GM19099 (cell line): Measurements from ENCODE around the gene APOLD1.
A peak's percentile ranks its signal among the peaks of the same experiment; 100 is the strongest.

Experiments used
- POLR2A ChIP-seq: IDR thresholded peaks from 3 replicates; pipeline ENCODE4 v1.6.1; 2011; ENCODE audit warnings: low read depth; ENCODE audit not compliant: insufficient read length; ENCODE audit errors: extremely low read depth

Gene APOLD1

DNA sequence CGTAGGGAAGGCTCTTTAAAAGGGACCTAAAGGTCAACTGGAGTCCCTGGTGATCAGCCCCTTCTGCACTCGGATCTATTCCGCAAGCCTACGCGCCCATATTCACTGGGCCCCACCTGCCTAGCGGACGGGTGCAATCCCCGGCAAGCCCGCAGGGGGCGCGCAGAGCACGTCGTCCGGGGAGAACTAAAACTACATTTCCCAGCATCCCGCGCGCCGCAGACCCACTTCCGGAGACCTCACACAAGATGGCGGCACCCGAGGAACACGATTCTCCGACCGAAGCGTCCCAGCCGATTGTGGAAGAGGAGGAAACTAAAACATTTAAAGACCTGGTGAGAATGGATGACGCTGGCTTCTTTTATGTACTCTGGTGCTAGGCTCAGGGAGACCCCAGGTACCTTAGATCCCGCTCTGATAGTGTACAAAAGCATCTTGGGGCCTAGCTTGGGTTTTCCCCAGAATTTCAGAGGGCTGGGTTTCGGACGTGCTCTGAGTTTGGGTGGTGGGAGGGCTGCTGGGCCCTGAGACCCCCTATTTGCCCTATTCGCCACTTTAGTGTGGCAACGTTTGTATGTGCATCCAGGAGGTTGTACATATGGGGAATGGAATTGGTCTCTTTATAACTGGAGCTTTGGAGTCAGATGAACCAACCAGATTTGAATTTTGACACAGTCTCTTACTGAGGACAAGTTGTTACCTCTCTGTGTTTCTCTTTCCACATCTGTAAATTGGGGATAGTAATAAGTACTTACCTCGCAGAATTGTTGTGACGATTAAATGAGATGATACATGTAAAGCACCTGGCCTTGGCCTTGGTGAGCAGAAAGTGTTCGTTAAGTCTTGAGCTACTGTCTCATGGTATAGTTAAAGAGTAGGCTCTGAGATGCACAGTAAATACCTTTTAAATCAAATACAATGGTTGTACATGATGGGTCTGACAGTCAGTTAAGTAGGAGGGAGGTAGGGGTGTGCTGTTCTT lies 28.0 kb downstream of the APOLD1 start, which contains the start of gene DDX47:
Gene DDX47, plus strand, starts transcription at position 227 of the 982 bp plus-strand sequence. Its CDS starts 22 bp downstream, at position 249.
- TF ChIP-seq POLR2A, result peak; percentile 68

DNA sequence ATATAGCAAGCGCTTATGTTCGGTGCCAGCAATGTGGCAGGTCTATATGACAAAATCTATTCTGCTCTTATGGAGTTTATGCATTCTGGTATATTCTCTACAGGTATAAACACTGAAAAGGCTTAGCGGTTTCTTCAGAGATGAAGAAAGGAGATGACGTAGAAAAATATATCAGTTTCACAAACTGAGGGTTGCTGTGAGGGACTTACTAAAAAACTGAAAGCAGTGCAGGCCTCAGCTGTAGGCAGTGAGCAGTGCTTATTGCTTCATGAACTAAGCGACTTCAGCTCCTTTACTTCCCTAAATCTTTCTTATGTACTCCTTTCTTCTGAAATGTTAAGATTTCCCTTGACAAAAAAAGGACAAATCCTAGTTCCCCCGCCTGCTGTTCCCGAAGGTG lies 32.2 kb downstream of the APOLD1 start:
- no peak for TF ChIP-seq POLR2A

DNA sequence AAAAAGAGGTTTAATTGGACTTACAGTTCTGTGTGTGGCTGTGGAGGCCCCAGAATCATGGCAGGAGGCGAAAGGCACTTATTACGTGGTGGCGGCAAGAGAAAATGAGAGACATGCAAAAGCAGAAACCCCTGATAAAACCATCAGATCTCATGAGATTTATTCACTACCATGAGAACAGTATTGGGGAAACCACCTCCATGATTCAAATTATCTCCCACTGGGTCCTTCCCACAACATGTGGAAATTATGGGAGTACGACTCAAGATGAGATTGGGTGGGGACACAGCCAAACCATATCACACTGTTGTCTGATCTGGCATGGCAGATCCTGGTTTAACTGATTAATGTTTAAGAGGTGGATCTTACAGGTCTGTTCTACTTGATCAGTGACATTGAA lies 33.2 kb downstream of the APOLD1 start:
- TF ChIP-seq POLR2A, result no peak

DNA sequence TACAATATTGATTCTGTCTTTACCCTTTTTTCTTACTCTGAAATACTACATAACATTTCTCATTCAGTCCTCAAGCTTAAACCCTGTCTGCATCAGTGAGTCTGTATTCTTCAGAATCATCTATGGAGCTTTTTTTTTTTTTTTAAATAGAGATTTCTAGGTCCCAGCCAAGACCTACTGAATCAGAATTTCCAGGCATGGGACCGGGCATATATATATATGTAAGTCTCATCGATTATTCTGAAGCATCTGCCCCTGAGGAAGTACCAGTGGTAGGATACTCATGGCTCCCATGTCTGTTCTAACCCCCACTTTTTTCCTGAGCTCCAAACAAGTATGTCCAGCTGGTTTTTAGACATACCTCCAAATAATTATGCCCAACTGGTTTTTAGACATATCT lies 33.8 kb downstream of the APOLD1 start:
- no peak for TF ChIP-seq POLR2A

DNA sequence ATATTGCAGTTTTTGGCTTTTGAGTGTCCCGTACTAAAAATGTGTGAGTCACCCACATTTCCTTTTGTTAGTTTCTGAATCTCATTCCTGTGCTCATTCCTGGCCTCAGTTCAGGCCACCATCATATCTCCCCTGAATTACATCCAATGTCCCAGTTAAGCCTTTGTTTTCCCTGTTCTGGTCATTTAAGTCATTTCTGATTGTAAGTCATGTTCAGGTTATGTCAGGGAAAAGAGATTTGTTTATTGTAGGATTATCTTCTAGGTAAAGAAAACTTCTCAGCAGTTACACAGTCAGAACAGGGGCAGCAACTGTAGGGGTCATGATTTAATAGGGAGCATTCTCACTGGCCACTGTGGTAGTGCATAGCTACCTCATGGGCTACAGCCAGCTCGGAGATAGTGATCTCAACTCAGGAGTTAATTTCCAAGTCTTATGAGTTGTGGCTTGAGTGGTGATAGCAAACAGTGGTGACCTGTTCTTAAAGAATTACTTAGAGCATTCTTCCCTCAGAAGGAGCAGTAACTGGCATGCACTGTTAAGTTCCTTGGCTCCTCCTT lies 34.4 kb downstream of the APOLD1 start:
- TF ChIP-seq POLR2A, result no peak

DNA sequence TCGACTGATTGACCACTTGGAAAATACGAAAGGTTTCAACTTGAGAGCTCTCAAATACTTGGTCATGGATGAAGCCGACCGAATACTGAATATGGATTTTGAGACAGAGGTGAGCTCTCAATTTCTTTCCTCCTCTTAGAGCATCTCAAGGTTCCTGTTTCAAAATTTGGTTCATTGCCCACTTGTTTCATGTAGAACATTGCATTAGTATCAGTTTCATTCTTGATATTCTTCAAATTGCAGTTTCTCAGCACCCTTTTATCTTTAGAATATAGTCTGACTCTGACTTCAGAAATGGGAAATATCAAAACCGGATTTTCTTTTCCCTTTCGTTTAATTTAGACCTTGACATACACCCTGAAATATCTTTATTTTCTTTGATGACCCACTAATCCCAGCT lies 36.5 kb downstream of the APOLD1 start:
- TF ChIP-seq POLR2A, result no peak

DNA sequence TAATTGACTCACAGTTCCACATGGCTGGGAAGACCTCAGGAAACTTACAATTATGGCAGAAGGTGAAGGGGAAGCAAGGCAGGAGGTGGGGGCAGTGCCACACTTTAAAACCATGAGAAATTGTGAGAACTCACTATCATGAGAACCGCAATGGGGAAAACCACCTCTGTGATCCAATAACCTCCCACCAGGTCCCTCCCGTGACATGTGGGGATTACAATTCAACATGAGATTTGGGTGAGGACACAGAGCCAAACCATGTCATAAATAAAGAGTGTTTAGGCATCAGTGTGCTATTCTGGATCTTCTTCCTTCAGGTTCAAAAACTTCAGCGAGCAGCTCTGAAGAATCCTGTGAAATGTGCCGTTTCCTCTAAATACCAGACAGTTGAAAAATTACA lies 37.4 kb downstream of the APOLD1 start:
- TF ChIP-seq POLR2A, result no peak

DNA sequence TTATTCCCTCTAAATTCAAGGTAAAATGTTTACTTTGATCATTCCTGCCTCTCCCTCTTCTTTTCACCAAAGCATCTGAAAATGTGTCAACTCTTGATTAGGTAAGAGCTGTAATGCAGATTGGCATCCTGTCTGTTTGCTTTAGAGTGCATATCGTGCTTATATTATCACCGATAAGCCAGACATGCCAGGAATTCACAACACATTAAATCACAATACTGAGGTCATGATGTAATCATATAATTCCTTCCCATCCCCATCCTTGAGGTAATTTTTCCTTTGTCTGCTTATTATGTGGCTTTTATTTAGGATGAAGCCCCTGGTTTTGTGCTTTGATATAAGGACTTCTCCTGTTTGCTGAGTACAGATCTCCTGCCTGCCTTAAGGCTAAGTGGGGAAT lies 37.8 kb downstream of the APOLD1 start:
- no peak for TF ChIP-seq POLR2A

DNA sequence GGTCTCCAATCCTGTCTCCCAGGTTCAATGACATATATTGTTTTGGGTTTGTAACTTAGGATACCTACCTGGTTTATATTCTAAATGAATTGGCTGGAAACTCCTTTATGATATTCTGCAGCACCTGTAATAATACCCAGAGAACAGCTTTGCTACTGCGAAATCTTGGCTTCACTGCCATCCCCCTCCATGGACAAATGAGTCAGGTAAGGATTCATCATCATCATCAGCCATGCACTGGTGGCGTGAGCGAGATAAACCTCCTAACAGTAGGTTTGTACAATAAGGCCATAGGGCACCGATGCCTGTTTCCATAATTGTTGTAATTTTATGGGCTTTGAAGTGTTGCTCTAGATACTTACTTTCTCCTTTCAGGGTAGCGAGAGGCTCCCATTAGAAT lies 38.4 kb downstream of the APOLD1 start:
- TF ChIP-seq POLR2A, result no peak

DNA sequence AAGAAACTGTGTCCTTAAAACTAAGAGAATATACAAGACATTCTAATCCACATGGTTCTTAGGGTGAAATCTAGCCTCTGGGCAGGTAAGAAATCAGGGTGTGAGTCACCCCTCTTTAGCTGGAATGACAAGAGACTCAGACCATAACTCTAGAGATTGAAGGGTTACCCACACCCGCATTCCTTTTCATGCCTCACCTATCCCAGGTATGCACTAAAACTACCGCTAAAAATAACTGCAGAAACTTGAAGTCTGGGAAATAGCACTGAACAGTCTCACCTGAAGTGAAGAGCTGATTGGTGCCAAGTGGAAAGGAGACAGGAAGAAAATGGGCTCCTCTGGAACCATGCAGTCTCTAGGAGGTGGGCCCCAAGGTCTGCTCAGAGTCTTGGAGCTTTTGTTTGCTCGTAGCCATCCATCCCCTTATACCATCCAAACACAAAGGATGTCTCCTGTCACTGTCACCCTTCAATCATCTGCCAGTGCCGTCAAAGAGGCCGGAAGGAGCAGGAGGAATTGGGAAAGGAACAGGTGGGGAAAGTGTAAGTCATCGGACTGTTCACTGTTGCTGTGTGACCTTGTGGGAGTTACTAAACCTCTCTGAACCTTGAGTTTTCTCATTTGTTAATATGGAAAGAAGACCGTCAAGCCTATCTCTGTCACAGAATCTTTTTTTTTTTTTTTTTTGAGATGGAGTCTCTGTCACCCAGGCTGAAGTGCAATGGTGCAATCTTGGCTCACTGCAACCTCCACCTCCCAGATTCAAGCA lies 50.1 kb downstream of the APOLD1 start:
- no peak for TF ChIP-seq POLR2A

DNA sequence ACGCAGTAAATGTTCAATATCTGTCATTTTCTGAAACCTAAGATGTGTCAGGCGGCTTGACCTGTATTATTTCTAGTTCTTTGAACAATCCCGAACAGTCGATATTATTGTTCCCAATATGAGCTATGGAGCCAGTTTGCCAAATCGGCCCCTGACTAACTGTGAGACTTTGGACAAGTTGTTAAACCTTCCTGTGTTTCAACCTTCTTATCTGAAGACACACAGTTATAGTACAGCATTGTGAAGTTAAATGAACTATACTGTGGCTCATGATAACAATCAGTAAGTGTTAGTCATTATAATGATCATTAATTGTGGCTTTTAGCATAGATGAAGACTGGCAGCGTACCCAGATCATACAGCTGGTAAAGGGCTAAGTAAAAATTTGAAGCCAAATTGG lies 51.1 kb downstream of the APOLD1 start:
- no peak for TF ChIP-seq POLR2A

DNA sequence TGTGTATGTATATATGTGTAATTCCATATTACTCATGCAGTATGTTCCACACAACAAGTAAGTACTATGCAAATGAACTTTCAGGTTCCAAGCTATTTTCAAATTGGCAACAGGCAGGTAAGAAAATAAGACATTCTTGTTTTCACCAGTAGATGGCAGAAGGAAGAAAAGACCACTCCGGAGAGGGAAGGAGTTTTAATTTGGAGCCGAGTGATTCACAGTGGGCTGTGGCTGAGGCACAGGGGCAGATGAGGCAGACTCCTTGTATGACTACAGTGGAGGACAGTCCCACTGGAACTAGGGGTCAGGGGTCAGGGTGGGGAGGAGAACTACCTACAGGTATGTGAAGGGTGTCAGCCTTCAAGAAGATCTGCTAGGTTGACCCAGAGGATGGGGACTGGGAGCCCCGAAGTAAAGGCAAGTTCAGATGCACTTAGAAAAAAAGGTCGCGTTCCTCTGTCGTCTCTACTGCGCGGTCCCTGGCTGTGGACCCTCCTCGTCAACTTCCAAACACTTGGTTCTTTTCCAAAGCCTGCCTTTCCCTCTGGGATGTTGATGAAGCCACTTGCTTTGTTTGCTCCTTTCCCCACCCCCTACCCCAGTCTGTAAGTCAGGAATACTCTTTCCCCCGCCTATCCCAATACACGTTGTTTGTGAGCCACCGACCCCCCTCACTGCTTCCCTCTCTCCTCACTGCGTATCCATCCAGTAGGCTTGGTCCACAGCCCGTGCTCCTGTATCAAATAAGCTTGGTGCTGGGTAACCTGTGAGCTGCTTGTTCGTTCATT lies 51.8 kb downstream of the APOLD1 start:
- TF ChIP-seq POLR2A, result no peak

DNA sequence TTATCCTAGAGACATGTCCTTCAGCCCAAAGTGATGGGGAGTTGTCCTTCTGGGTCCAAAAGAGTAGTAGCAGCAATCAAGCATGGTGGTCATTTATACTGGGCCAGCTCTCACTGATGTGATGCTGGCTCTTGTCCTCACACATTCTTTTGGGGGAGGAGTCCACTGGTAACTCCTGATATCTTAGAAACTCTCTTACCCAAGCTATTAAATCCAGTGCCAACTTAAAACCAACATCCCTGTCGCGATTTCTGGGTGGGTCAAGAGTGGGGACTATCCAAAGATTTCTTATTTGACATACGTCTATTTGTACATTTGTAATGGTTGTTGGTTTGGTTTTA lies 52.3 kb downstream of the APOLD1 start:
- no peak for TF ChIP-seq POLR2A

DNA sequence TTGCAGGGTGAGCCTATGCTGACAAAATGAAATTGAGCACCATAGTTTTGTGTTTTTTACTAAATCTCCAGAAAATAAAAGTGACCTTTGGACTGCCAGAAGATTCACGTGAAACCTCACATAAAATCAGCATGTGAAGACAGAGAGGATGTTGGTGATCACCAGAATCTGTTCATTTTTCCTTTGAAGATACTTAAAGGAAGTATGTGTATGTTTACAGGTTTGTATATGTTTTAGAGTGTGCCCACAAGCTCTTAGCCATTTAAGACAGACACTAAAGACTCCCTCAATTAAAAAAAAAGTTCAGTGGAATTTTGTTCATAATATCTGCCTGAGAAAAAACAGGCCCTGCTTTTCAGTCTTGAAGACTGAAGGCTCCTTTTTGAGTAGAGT lies 53.5 kb downstream of the APOLD1 start:
- no peak for TF ChIP-seq POLR2A
